ENCODE data around the gene CCDC85A.

CCDC85A gene

GRCh38 chr2:56195563-56195962 lies 11.8 kb downstream of the CCDC85A start:
- no peak for DNase-seq

GRCh38 chr2:56197816-56198215 lies 14.0 kb downstream of the CCDC85A start:
- no peak for DNase-seq

- no peak for DNase-seq
These were observed 15.1 kb downstream of the CCDC85A start for GRCh38 chr2:56198936-56199335.

- DNase-seq: no peak
These were observed 15.7 kb downstream of the CCDC85A start for GRCh38 chr2:56199492-56199891.

GRCh38 chr2:56202381-56203121 lies 18.8 kb downstream of the CCDC85A start:
- DNase-seq: no peak

GRCh38 chr2:56204556-56204955 lies 20.8 kb downstream of the CCDC85A start:
- DNase-seq: no peak

GRCh38 chr2:56206250-56206649 lies 22.5 kb downstream of the CCDC85A start:
- no peak for DNase-seq

- DNase-seq: no peak
These were observed 24.0 kb downstream of the CCDC85A start for GRCh38 chr2:56207760-56208159.

- DNase-seq: no peak
These were observed 24.6 kb downstream of the CCDC85A start for GRCh38 chr2:56208380-56208779.

GRCh38 chr2:56209701-56210100 lies 25.9 kb downstream of the CCDC85A start:
- DNase-seq: no peak

- no peak for DNase-seq
These were observed 26.5 kb downstream of the CCDC85A start for GRCh38 chr2:56210291-56210690.

- no peak for DNase-seq
These were observed 27.3 kb downstream of the CCDC85A start for GRCh38 chr2:56211048-56211447.

GRCh38 chr2:56215911-56216310 lies 32.1 kb downstream of the CCDC85A start:
- DNase-seq: no peak

GRCh38 chr2:56217106-56217505 lies 33.3 kb downstream of the CCDC85A start:
- DNase-seq: no peak

- DNase-seq: no peak
These were observed 38.7 kb downstream of the CCDC85A start for GRCh38 chr2:56222481-56222880.

GRCh38 chr2:56224316-56224715 lies 40.5 kb downstream of the CCDC85A start:
- DNase-seq: no peak

GRCh38 chr2:56227811-56228210 lies 44.0 kb downstream of the CCDC85A start:
- DNase-seq: no peak

- DNase-seq: no peak
These were observed 45.7 kb downstream of the CCDC85A start for GRCh38 chr2:56229397-56230060.

- no peak for DNase-seq
These were observed 46.4 kb downstream of the CCDC85A start for GRCh38 chr2:56230156-56230555.

GRCh38 chr2:56231361-56231760 lies 47.6 kb downstream of the CCDC85A start:
- no peak for DNase-seq

GRCh38 chr2:56232912-56233311 lies 49.1 kb downstream of the CCDC85A start:
- no peak for DNase-seq

GRCh38 chr2:56234241-56234640 lies 50.5 kb downstream of the CCDC85A start:
- no peak for DNase-seq

GRCh38 chr2:56239030-56239429 lies 55.2 kb downstream of the CCDC85A start:
- DNase-seq: no peak

- no peak for DNase-seq
These were observed 55.6 kb downstream of the CCDC85A start for GRCh38 chr2:56239437-56239836.

- DNase-seq: no peak
These were observed 56.4 kb downstream of the CCDC85A start for GRCh38 chr2:56240210-56240609.

Measured in CD4-positive, alpha-beta T cell treated with Interleukin-10 for 1 hour (primary cell).